Retinal pigment epithelial cell (primary cell): Measurements from ENCODE around the gene ROBO4.

ENCODE experiments used
- DNase-seq: peaks from one replicate; pipeline ENCODE4 v3.0.0-alpha.2; 2010; ENCODE audit warnings: low read depth
- H3K4me3 ChIP-seq: 2 replicates; pipeline ENCODE4 v1.5.1; 2011; ENCODE audit warnings: mild to moderate bottlenecking, low read length, control low read depth, moderate library complexity
- TF ChIP-seq, protein P1 (sequence below): conservative IDR thresholded peaks from 2 replicates; pipeline ENCODE4 v1.5.1; 2011; ENCODE audit warnings: low read depth, low read length, control low read depth, inconsistent platforms

ROBO4 gene

DNA sequence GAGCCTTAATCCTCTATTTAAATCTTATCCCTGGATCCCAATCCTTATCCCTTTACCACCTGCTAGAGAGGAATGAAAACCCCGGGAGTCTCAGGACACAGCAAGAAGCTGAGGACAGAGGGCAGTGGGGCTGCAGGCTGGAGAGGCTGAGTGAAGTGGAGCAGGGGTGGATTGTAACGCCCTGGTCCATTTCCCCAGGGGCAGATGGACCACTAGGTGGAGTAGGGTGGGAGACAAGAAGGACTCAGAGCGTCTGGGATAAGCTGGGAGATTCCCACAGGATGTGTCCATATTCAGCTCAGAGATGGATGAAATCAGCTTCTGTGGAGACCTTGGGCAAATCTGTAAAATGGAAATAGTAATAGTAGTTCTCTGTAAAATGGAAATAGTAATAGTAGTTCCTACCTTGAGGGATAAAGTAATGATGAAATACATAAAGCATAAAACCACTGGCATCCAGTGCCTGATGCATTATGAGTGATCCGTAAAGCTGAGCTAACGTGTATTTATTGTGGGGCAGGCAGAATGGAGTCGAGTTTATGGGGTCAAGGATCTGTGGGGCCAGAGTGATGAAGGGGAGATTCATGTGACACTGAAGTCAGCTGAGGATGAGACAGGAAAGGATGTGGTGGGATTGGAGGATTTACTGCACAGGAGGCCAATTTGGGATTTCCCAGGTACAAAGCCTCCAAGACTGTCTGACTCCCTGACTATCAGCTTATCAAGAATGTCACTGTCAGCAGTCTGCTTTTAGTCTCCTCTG lies 1.9 kb upstream of the ROBO4 start:
- TF ChIP-seq, protein P1, sequence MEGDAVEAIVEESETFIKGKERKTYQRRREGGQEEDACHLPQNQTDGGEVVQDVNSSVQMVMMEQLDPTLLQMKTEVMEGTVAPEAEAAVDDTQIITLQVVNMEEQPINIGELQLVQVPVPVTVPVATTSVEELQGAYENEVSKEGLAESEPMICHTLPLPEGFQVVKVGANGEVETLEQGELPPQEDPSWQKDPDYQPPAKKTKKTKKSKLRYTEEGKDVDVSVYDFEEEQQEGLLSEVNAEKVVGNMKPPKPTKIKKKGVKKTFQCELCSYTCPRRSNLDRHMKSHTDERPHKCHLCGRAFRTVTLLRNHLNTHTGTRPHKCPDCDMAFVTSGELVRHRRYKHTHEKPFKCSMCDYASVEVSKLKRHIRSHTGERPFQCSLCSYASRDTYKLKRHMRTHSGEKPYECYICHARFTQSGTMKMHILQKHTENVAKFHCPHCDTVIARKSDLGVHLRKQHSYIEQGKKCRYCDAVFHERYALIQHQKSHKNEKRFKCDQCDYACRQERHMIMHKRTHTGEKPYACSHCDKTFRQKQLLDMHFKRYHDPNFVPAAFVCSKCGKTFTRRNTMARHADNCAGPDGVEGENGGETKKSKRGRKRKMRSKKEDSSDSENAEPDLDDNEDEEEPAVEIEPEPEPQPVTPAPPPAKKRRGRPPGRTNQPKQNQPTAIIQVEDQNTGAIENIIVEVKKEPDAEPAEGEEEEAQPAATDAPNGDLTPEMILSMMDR, result peak; percentile 27
- no peak for DNase-seq

GRCh38 chr11:124898711-124899110 lies 1.0 kb upstream of the ROBO4 start:
- no peak for DNase-seq
- no peak overlapping the region for H3K4me3 ChIP-seq
- TF ChIP-seq, protein P1, result no peak

More for the DNA sequence above, 1.9 kb upstream of the ROBO4 start:
- no peak overlapping the region for H3K4me3 ChIP-seq

- TF ChIP-seq, protein P1, result no peak
- peak; percentile 54 for DNase-seq
- no peak overlapping the region for H3K4me3 ChIP-seq
Measured at GRCh38 chr11:124898263-124898680, 607 bp upstream of the ROBO4 start.

DNA sequence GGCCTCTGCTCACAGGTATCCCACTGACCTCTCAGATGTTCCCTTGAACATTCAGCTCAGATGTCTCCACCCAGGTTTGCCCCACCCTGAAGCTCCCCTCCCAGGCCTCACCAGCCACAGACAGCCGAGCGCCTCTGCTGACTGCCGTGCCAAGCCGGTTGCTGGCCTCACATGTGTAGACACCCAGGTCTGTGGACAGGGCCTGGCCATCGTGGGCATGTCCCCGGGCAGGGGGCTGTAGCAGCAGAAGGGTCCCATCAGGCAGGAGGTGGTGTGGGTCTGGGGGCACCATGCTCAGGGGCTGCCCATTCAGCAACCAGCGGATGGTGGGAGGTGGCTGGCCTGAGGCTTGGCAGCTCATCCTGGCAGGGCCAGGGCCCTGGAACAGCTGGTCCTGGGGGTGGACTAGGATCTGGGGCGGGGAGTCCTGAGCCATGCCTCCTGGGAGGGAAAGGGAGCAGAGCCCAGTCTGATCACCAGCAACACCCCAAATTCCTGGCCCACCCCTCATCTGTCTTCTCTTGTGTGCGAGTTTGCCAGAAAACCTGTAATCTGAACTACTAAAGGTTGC lies 759 bp downstream of the ROBO4 start:
- H3K4me3 ChIP-seq, result no peak overlapping the region
- TF ChIP-seq, protein P1, result no peak
- DNase-seq, result no peak

DNA sequence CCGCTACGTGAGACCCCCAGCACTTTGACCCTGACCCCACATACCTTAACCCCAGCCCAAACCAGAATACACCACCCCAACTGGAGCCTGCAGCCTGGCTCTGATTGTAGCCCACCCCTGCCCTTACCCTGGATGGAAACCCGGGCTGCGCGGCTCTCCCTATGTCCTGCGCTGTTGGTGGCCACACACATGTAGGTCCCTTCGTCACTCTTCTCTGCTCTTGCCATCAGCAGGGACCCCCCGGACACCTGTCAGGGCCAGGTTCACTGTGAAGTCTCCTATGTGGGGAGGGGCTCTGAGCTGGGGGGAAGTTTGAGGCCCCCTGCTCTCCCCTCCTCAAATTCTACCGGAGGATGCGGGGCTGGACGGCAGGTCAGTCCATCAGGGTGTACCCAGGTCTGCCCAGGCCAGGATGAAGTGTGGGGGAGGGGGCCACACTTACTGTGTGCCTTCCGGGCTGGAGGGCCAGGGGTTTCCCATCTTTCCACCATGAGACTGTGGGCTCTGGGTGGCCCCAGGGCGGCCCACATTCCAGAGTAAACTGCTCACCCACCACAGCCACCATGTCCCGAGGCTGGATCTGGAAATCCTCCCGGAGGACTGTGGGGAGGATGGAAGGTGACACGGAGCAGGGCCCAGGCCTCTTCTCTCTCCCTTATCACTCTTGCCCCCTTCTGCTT lies 1.5 kb downstream of the ROBO4 start:
- DNase-seq, result no peak

GRCh38 chr11:124895471-124895971 lies 2.1 kb downstream of the ROBO4 start:
- no peak overlapping the region for H3K4me3 ChIP-seq
- no peak for DNase-seq
- TF ChIP-seq, protein P1, result no peak

More for the DNA sequence above, 1.5 kb downstream of the ROBO4 start:
- H3K4me3 ChIP-seq, result no peak overlapping the region
- TF ChIP-seq, protein P1, result no peak
